H7 (cell line): ENCODE data around the gene SLC7A8. TPM values are rescaled to one million over a fixed set of nuclear protein-coding genes. Genes with fewer than 3 reads are reported as not detected.
A peak's percentile ranks its signal among the peaks of the same experiment; 100 is the strongest.

Experiments
- DNase-seq: peaks from one replicate; pipeline ENCODE4 v3.0.0; 2012
- H3K27me3 ChIP-seq: 2 replicates; pipeline ENCODE4 v1.6.0; 2011; ENCODE audit warnings: mild to moderate bottlenecking, low read length; ENCODE audit not compliant: control insufficient read depth, insufficient read depth
- H3K36me3 ChIP-seq: replicated peaks from 2 replicates; pipeline ENCODE4 v1.5.1; 2011; ENCODE audit warnings: low read length; ENCODE audit not compliant: control insufficient read depth, insufficient read depth
- H3K4me3 ChIP-seq: 2 replicates; pipeline ENCODE4 v1.5.1; 2011; ENCODE audit warnings: low read depth, mild to moderate bottlenecking, control low read depth, low read length, moderate library complexity; ENCODE audit not compliant: insufficient read depth
- total RNA-seq: library from RNA; depleted of rRNA; stranded (reverse); fragments of >200 nt; shearing (Covaris generic); gene quantifications from 2 replicates; pipeline ENCODE4 v1.2.3, GENCODE V29; 2014

The SLC7A8 gene
- total RNA-seq, 1 experiment from 2014 or later = 66.7 TPM

DNA sequence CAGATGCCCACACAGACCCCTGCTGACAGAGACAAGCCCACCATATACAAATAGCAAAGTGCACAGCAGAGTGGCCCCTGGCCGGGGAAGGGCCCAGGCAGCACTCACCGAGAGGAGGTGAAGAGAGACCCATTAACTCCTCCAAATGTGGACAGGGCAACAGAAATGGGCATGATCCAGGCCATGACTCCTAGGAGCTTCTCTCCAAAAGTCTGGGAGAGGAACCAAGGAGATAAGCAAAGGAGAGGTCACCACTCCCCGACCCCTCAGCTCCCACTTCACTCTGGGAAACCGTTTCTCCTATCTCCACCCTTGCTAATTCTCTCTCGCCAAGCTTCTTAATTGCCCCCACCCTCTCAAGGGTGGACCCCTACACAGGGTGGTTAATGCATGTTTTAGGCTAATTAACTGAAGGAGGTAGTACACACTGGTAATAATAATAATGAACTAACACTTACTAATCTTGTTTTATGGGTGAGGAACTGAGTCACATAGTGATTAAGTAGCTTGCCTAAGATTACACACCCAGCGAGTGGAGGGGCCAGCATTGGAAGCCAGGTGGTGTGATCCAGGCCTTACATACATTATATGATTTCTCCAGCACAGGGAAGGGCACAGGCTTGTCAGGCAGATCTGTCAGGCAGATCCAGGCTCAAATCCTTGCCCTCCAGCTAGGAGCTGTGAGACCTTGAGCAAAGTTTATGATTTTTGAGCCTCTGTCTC is 45.5 kb downstream of the SLC7A8 start:
- H3K27me3 ChIP-seq = no peaks in the 10 kb centered on the region
- no peak overlapping the region for H3K4me3 ChIP-seq
- DNase-seq = no peak
- peaks cover 22% of the 10 kb centered on the region for H3K36me3 ChIP-seq

DNA sequence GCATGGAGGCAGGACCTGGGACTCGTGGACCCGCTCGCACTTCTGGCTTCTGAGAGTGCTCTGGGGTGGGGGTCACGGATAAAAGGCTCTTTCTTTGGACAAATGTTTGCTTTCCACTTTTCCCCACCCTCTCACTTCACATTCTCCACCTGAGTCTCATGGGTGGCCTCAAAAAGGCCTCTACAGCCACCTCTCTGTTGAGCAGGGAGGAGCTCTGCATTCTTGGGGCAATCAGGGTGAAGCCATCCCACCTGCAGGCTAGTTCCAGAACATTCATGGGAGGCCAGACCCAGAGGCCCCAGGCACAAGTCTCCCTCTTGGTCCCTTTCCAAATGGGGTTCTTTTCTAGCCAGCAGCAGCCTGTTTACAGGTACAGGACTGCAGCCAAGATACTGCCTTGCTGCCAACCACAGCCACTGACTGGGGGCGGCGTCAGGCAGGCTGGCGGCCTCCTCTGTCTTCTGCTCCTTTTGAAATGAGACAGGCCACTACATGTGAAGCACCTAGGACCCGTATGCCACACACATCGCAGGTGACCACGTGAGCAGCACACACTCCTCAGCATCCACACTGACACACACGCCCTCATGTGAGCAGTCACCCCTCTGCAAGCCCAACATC is 46.2 kb downstream of the SLC7A8 start:
- no peak for DNase-seq
- Histone ChIP-seq H3K36me3 (peaks cover 18% of the 10 kb centered on the region), H3K27me3 (no peaks in the 10 kb centered on the region), H3K4me3 (no peak overlapping the region)

DNA sequence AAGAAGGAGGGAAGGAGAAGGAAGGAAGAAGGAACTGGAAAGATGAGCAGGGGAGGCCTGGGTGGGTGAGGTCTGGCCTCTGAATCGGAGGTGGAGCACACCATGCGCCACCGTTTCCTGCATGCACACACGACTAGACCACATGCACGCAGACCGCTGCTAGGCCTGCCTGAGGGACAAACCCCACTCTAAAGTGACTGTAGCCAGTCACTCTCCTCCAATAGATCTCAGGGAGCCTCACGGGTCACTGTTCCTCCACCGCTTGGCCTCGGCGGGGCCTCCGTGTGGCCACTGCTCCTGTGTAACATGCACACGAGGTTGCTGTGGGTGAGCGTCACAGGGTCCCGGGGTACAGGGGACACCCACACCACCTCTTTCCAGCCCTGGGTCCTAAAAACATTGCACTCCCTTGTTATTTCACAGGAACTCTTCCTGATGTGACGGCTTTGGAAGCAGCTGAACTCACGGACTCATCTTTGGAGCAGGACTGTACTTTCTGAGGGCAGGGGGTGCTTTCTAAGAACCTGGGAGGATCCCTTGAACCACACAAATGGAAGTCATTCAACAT is 46.8 kb downstream of the SLC7A8 start:
- Histone ChIP-seq H3K36me3 (peaks cover 18% of the 10 kb centered on the region), H3K4me3 (no peak overlapping the region), H3K27me3 (no peaks in the 10 kb centered on the region)
- DNase-seq = no peak

DNA sequence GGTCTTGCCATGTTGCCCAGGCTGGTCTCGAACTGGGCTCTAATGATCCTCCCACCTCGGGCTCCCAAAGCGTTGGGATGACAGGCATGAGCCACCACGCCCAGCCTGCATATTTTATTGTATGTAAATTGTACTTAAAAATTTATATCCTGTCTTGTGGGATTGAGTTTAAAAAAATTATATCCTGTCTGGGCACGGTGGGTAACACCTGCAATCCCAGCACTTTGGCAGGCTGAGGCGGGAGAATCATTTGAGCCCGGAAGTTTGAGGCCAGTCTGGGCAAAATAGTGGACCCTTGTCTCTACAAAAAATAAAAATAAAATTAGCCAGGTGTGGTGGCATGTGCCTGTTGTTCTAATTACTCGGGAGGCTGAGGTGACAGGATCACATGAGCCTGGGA is 50.5 kb downstream of the SLC7A8 start:
- Histone ChIP-seq H3K27me3 (no peaks in the 10 kb centered on the region), H3K36me3 (peaks cover 15% of the 10 kb centered on the region), H3K4me3 (no peak overlapping the region)
- no peak for DNase-seq

DNA sequence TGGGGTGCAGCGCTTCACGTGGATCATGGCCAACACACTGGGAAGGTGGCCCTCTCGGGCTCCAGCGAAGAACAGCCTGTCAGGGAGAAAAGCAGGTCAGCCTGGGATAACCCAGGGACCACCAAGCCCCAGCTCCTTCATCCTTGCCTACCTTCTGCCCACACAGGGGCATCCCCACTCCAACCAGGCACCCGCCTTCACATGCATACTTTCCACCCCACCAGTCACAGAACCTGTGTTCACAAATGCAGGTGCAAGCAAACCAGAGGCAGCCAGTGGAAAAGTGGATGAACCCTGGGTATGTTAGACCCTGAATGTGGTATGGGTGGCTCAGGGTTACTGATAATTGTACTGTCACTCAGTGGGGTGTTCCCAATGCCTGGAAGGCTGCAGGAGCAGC is 52.0 kb downstream of the SLC7A8 start:
- DNase-seq = no peak
- H3K4me3 ChIP-seq = no peak overlapping the region
- no peaks in the 10 kb centered on the region for H3K27me3 ChIP-seq
- H3K36me3 ChIP-seq = peaks cover 15% of the 10 kb centered on the region

DNA sequence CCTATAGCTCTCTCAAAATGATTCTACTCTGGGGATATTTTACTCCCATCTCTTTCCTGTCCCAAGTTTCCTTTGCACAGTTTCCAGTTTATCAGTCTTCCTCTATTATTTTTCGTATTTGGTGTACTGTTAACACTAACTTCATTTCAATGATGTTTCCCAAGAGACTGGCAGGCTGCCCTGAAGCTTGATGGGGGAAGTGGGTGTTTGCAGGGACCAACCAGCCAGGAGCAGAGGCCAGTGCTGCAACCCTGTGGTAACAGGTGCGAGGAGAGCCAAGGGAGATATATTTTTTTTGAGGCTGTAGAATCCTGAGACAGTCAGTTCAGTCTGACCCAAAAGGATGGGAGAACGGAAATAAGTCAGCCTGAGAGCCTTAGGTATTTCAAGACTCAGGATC is 52.6 kb downstream of the SLC7A8 start:
- Histone ChIP-seq H3K36me3 (peaks cover 12% of the 10 kb centered on the region), H3K4me3 (no peak overlapping the region), H3K27me3 (no peaks in the 10 kb centered on the region)
- DNase-seq = no peak

DNA sequence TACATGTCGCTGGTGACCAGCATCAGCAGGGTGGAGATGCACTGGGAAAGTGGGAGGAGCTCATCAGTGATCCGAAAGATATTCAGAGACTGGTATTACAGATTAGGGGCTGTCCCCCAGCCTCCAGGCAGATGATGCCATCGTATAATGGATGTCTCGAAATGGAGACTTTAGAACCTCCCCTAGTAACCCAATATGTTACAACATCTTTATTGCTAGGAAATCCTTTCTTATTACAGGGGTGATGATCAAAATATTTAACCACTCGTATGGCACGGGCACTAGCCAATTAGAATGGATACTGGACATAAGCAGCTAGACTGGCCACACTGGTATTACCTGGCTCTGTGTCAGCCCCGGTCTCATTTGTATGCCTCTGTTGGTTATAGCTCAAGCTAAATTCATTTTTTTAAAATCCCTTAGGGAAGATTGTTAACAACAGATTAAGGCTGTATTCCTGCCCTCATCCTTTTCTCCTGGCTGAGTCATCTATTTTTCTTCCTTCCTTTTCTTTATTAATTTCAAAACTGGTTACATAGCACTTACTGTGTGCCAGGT is 53.6 kb downstream of the SLC7A8 start:
- no peak for DNase-seq
- Histone ChIP-seq H3K4me3 (no peak overlapping the region), H3K27me3 (no peaks in the 10 kb centered on the region), H3K36me3 (peaks cover 12% of the 10 kb centered on the region)

DNA sequence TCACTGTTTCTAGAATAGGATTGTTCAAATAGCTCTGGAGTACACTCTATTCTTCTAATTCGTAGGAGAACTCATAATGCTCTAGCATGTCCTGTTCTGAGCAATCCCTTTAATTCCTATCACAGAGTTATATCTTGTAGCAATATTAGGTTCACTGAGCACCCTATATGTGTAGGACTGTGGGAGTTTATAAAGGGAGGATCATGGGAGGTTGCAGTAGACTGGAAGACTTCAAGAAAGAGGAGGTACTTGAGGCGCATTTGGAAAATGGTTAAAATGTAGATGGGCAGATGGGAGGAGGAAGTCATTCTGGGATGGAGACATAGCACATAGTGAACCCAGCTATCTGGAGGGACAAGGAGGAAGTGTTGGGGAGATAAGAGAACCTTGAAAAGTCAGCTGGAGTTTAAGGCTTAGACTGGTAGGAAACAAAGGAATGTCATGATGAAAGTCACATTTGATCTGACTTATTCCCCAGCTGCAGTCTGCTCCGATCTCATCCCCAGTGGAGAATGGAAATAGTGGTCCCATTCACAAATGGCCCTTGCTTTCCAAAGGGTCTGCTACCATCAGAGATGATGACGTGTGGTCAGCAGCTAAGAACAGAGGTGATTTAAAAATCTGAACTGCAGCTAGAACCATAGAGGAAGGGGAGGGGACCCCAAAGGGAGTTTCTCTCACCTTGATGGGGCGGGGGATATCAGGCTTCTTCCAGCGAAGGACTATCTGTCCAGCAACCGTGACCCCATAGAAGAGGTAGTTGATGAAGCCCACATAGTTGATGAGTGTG is 54.3 kb downstream of the SLC7A8 start:
- no peaks in the 10 kb centered on the region for H3K27me3 ChIP-seq
- peaks cover 12% of the 10 kb centered on the region for H3K36me3 ChIP-seq
- H3K4me3 ChIP-seq = no peak overlapping the region
- DNase-seq = no peak

DNA sequence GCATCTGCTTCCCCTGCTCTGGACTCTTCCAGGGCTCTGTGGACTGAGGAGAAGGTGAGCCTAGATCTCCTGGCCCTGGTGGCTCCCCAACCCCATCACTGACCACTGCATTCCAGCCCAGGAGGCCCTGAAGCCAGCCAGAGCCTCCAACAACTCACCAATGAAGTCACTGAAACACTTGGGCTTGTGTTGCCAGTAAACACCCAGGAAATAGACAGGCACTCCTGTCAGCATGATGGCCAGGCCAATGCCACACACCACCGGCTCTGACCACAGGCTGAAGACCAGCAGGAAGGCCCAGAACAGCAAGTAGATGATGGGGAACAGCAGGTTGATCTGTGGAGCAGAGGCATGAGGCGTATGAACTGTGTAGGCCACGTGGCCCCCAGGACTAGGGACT is 55.6 kb downstream of the SLC7A8 start:
- no peak overlapping the region for H3K4me3 ChIP-seq

DNA sequence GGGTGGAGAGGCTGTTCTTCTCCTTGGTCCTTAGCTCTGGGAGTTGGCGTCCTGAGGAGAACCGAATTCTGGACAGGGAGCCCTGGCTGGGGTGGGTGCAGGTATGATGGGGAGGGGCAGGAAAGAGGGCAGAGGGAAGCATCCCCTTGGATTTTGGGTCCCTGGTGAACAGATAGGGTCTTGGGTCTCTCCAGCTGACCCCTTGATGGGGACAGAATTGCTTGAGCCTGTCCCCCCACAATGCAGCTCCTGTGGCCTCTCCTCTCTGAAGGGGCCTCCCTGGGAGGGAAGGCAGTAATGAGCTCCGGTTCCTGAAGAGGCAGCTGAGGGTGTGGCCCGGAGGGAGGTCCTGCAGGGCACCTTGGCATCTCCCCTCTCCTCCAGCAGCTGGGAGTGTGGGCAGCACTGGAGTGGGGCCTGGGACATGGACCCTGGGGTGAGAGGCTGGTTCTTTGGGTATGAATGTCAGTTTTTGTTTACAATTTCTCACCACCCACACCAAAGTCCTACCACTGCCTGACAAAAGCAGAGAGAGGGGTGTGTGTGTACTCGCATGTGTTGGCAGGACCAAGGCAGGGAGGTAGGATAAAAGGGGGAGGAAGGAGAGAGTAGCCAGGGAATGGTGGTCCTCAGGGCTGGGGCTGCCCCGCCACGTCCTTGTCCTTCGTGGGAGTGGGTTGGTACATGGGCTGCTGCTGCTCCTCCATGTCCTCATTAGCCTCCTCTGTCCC is 56.7 kb downstream of the SLC7A8 start:
- DNase-seq = peak; percentile 44
- Histone ChIP-seq H3K4me3 (no peak overlapping the region), H3K36me3 (peaks cover 12% of the 10 kb centered on the region), H3K27me3 (no peaks in the 10 kb centered on the region)

More for the DNA sequence above, 55.6 kb downstream of the SLC7A8 start:
- DNase-seq = no peak
- Histone ChIP-seq H3K36me3 (peaks cover 12% of the 10 kb centered on the region), H3K27me3 (no peaks in the 10 kb centered on the region)

DNA sequence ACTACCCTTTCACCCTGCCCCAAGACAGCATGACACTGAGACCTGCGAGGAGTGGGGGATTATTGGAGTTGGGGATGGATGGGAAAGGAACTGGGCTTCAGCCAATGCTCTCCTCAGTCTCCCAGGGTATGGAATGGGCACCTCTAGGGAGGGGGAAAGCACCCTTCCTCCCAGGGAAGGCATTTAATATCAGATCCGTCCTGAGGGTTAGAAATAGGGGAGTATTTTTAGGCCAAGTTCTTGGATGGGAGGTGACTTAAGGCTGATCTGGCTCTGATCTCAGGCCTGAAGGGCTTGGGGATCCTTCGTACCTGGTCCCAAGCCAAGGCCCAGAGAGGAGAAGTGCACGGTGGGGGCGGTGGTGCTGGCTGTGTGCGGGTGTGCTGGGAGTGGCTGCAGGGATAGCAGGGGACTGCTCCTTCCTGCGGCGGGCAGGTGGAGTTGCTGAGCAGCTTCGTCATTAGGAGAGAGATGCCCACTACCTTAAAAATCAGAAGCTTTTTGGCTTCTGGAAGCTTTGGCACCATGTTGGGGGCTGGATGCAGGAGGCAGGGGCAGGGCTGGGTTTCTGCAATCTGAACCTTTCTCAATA is 57.4 kb downstream of the SLC7A8 start:
- Histone ChIP-seq H3K36me3 (peaks cover 12% of the 10 kb centered on the region), H3K27me3 (no peaks in the 10 kb centered on the region), H3K4me3 (no peak overlapping the region)
- peak; percentile 75 for DNase-seq

DNA sequence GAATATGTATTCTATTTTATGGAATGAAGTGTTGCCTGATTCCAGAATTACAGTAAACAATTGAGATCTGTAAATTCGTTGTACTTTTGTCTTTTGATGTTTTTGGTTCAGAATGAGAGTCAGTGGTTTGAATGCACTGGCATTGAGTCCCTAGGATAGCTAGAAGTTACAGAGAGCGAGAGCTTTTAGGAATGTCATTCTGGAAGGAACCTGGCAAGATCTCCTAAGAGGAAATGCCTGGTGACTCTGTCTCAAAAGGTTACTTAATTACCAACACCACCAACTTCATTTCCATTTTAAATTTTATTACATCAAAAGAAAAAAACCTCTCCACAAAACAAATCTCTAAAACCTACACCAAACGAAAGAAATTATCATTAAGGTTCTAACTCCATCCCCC is 58.4 kb downstream of the SLC7A8 start:
- Histone ChIP-seq H3K36me3 (peaks cover 12% of the 10 kb centered on the region), H3K27me3 (no peaks in the 10 kb centered on the region), H3K4me3 (no peak overlapping the region)
- no peak for DNase-seq

DNA sequence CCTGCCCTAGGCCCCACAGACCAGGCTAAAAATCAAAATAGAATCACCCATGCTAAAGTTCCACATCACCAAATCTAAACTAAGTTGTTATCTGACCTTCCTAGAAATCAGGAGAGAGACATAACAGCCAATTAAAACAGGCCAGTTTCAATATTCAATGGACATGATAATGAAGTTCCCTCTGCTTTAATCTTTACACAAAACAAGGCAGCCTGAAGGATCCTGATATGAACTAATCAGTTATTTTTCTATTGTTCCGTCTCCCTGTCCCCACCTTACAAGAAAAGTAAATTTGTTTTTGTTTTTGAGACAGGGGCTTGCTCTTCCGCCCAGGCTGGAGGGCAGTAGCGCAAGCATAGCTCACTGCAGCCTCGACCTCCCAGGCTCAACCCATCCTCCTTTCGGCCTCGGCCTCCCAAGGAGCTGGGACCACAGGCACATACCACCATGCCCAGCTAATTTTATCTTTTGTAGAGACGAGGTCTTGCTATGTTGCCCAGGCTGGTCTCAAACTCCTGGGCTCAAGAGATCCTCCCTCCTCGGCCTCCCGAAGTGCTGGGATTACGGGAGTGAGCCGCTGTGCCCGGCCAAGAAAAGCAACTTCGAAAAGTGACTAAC is 59.0 kb downstream of the SLC7A8 start:
- DNase-seq = no peak
- Histone ChIP-seq H3K36me3 (peaks cover 12% of the 10 kb centered on the region), H3K27me3 (no peaks in the 10 kb centered on the region), H3K4me3 (no peak overlapping the region)
